ENCODE data around the gene ZBTB8OS. TPM values are rescaled to one million over a fixed set of nuclear protein-coding genes. Genes with fewer than 3 reads are reported as not detected.
A peak's percentile ranks its signal among the peaks of the same experiment; 100 is the strongest.
"Not testable (repeated sequence)": the region's sequence is repeated elsewhere in the genome, so short reads cannot be mapped to it uniquely, and the experiment has no call there.

Gene ZBTB8OS
- total and polyA plus RNA-seq, 8 donors, result 36.0 to 45.0 (median 38.3) TPM

DNA sequence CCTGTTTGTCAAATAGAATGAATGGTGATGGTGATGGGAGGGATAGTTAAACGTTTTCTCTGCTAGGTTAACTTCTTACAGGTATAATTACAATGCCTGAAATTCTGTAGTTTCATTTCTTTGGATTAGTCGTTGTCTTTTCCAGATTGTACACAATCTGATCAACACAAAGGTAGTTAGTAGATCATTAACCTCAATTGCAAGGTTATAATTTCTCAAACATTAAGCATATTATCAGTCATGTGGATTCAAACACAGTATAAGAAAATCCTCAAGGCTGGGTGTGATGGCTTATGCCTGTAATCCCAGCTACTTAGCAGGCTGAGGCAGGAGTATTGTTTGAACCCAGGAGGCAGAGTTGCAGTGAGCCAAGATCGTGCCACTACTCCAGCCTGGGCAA lies 31.6 kb upstream of the ZBTB8OS start:
- intact Hi-C loops (cut with DNase I), result no loop called here
- Histone ChIP-seq H3K27me3 (no peaks in the 10 kb centered on the region), H3K4me1 (peaks cover 8 to 25% of the 10 kb centered on the region in 2 donors), H3K27ac (peak overlapping the region in 1 of 2 donors; percentile 16), H3K9me3 (no peaks in the 10 kb centered on the region), H3K36me3 (peaks cover 0 to 96% of the 10 kb centered on the region in 2 donors), H3K4me3 (no peak overlapping the region)
- TF ChIP-seq, protein P1, sequence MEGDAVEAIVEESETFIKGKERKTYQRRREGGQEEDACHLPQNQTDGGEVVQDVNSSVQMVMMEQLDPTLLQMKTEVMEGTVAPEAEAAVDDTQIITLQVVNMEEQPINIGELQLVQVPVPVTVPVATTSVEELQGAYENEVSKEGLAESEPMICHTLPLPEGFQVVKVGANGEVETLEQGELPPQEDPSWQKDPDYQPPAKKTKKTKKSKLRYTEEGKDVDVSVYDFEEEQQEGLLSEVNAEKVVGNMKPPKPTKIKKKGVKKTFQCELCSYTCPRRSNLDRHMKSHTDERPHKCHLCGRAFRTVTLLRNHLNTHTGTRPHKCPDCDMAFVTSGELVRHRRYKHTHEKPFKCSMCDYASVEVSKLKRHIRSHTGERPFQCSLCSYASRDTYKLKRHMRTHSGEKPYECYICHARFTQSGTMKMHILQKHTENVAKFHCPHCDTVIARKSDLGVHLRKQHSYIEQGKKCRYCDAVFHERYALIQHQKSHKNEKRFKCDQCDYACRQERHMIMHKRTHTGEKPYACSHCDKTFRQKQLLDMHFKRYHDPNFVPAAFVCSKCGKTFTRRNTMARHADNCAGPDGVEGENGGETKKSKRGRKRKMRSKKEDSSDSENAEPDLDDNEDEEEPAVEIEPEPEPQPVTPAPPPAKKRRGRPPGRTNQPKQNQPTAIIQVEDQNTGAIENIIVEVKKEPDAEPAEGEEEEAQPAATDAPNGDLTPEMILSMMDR (IDR thresholded peaks at IDR 0.05), result no peak
- ATAC-seq, result no peak
- no peak for DNase-seq

DNA sequence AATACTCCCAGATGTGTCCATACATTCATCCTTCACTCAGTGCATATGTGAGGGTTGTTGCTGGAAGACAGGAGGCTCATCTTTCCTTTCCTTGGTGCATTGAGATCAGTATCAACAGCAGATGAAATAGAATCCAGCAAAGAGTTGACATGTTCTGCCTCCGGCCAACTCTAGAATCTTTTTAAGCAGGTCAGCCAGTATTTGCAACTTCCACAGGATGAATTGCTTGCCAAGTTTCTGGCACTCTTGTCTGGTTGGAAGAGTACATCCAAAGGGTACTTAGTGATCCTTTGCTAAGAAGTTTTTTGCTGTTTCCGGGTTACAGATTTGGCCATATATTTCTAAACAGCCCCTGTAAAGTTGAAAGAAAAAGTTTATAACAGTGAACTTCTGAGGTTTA lies 31.2 kb upstream of the ZBTB8OS start:
- no peak overlapping the region for H3K4me3 ChIP-seq
- peak overlapping the region; percentile 7 to 16 for H3K27ac ChIP-seq
- DNase-seq (peak in 1 of 4 donors; percentile 52), ATAC-seq (peak; percentile 53)
- no peaks in the 10 kb centered on the region for H3K9me3 ChIP-seq
- TF ChIP-seq, protein P1 (IDR thresholded peaks at IDR 0.05), result no peak
- H3K36me3 ChIP-seq, result peaks cover 0 to 97% of the 10 kb centered on the region in 2 donors
- peaks cover 8 to 25% of the 10 kb centered on the region in 2 donors for H3K4me1 ChIP-seq
- no peaks in the 10 kb centered on the region for H3K27me3 ChIP-seq
- intact Hi-C loops (cut with DNase I), result no loop called here

DNA sequence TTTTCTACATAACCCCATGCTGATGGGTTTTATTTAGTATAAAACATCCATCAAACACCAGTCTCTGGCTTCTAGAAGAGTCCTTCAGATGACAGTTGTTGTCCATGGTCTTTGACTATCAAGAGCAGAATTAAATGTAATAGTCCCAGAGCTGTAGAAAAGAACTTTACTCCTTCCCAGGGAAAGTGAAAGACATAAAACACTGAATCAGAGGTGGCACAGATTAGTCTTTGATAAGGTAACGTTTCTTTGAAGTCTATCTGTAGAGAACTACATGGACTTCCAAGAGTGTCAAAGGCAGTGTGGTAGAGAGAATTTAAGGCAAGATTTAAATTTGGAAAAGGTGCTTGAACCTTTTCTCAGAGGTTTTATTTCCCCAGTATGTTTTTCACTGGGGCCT lies 30.3 kb upstream of the ZBTB8OS start:
- intact Hi-C loops (cut with DNase I), result no loop called here
- no peaks in the 10 kb centered on the region for H3K9me3 ChIP-seq
- peaks cover 8 to 25% of the 10 kb centered on the region in 2 donors for H3K4me1 ChIP-seq
- TF ChIP-seq, protein P1 (IDR thresholded peaks at IDR 0.05), result no peak
- no peaks in the 10 kb centered on the region for H3K27me3 ChIP-seq
- H3K4me3 ChIP-seq, result no peak overlapping the region
- H3K36me3 ChIP-seq, result peaks cover 0 to 97% of the 10 kb centered on the region in 2 donors
- DNase-seq (no peak), ATAC-seq (no peak)
- H3K27ac ChIP-seq, result no peak overlapping the region

DNA sequence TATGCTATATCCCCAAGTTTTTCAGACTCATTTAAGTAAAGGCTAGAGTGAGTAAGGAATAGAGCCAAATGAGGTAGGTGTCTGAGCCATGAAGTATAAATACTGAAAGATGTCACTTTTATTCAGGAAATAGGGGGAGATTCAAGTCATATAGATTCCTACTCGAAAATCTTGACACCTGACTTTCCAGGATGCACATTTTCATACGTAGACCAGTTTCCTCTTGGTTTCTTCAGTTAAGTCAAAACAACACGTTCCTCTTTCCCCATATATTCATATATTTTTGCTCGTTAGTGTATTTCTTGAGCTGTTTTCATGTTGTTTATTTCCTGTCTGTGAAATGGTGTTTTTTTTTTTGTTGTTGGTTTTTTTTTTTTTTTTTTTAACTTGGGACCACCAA lies 29.6 kb upstream of the ZBTB8OS start:
- DNase-seq; H3K27ac ChIP-seq; H3K9me3 ChIP-seq; H3K4me3 ChIP-seq; ATAC-seq; H3K27me3 ChIP-seq; intact Hi-C loops (cut with DNase I): not testable (repeated sequence)
- peaks cover 8 to 25% of the 10 kb centered on the region in 2 donors for H3K4me1 ChIP-seq
- H3K36me3 ChIP-seq, result peaks cover 0 to 97% of the 10 kb centered on the region in 2 donors

DNA sequence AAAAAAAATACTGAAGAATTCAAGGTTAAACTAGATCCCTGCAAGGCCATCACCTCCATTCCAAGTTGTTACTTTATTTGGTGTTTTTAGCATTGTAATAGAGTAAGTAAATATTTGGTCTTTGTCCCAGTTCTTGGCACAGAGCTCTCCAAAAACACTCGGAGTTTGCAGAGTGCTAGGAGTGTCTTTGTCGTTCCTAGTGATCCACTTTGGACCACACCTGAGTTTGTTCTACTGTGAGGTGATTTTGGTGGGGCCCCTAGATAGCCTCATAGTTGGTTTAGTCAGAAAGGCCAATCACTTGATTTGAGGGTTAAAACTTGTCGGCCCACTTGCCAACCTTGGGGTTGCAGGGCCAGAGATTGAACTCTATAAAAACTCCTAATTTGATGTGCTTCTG lies 26.6 kb upstream of the ZBTB8OS start:
- peaks cover 0 to 99% of the 10 kb centered on the region in 2 donors for H3K36me3 ChIP-seq
- peaks cover 3 to 10% of the 10 kb centered on the region in 2 donors for H3K4me1 ChIP-seq
- ATAC-seq, result peak; percentile 90
- no peak overlapping the region for H3K4me3 ChIP-seq
- intact Hi-C loops (cut with DNase I), result no loop called here
- TF ChIP-seq, protein P1 (IDR thresholded peaks at IDR 0.05), result no peak
- DNase-seq, result no peak
- H3K9me3 ChIP-seq, result no peaks in the 10 kb centered on the region
- H3K27ac ChIP-seq, result peak overlapping the region in 1 of 2 donors; percentile 10
- no peaks in the 10 kb centered on the region for H3K27me3 ChIP-seq

DNA sequence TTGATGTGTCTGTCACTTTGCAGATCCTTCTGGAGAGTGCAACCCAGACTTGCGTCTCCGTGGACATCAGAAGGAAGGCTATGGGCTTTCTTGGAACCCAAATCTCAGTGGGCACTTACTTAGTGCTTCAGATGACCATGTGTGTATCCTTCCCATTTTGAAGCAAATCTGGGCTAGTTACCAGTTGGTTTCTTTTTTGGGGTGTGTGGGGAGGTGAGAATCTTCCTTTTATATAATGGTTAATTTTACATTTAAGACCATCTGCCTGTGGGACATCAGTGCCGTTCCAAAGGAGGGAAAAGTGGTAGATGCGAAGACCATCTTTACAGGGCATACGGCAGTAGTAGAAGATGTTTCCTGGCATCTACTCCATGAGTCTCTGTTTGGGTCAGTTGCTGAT lies 18.4 kb upstream of the ZBTB8OS start:
- ATAC-seq; H3K9me3 ChIP-seq; H3K4me3 ChIP-seq; intact Hi-C loops (cut with DNase I); H3K27me3 ChIP-seq; DNase-seq; H3K4me1 ChIP-seq; H3K27ac ChIP-seq: not testable (repeated sequence)
- H3K36me3 ChIP-seq, result peaks cover 0 to 100% of the 10 kb centered on the region in 2 donors

Data from left lung (tissue), 10 donors.